Kidney glomerular epithelial cell (primary cell): ENCODE results near the gene PRKCH.

Experiments
- DNase-seq: peaks from one replicate; lab custom pipeline; 2025; lab: John Stamatoyannopoulos, UW

PRKCH gene

GRCh38 chr14:61321385-61322010 is at the start of gene PRKCH:
Gene PRKCH (plus strand): TSS chr14:61321579. CDS start chr14:61322102, 523 bp downstream.
- DNase-seq = no peak

GRCh38 chr14:61277232-61277631 is 44.1 kb upstream of the PRKCH start:
- DNase-seq = no peak

GRCh38 chr14:61277784-61278183 is 43.6 kb upstream of the PRKCH start:
- DNase-seq = no peak

- DNase-seq = no peak
Measured at GRCh38 chr14:61279082-61279481, 42.3 kb upstream of the PRKCH start.

- DNase-seq = no peak
Measured at GRCh38 chr14:61280092-61280525, 41.3 kb upstream of the PRKCH start.

GRCh38 chr14:61280526-61281185 is 40.7 kb upstream of the PRKCH start:
- no peak for DNase-seq

GRCh38 chr14:61281186-61281947 is 40.0 kb upstream of the PRKCH start, which contains the start of gene TMEM30B:
Gene TMEM30B (minus strand): TSS chr14:61281338. CDS start chr14:61281147, 191 bp downstream.
- DNase-seq = no peak

GRCh38 chr14:61281948-61282275 is 39.5 kb upstream of the PRKCH start:
- DNase-seq = no peak

GRCh38 chr14:61282746-61283145 is 38.6 kb upstream of the PRKCH start:
- DNase-seq = no peak

GRCh38 chr14:61284001-61284400 is 37.4 kb upstream of the PRKCH start:
- no peak for DNase-seq

- no peak for DNase-seq
Measured at GRCh38 chr14:61285364-61285763, 36.0 kb upstream of the PRKCH start.

GRCh38 chr14:61287196-61287595 is 34.2 kb upstream of the PRKCH start:
- DNase-seq = no peak

- no peak for DNase-seq
Measured at GRCh38 chr14:61288228-61288627, 33.2 kb upstream of the PRKCH start.

- no peak for DNase-seq
Measured at GRCh38 chr14:61288720-61289119, 32.7 kb upstream of the PRKCH start.

- no peak for DNase-seq
Measured at GRCh38 chr14:61290701-61291100, 30.7 kb upstream of the PRKCH start.

GRCh38 chr14:61296151-61296550 is 25.2 kb upstream of the PRKCH start:
- DNase-seq = no peak

GRCh38 chr14:61296719-61297502 is 24.5 kb upstream of the PRKCH start:
- peak; percentile 39 for DNase-seq

- DNase-seq = no peak
Measured at GRCh38 chr14:61297581-61297980, 23.8 kb upstream of the PRKCH start.

GRCh38 chr14:61298824-61299223 is 22.6 kb upstream of the PRKCH start:
- DNase-seq = no peak

- DNase-seq = no peak
Measured at GRCh38 chr14:61300209-61300608, 21.2 kb upstream of the PRKCH start.

- DNase-seq = no peak
Measured at GRCh38 chr14:61300754-61301153, 20.6 kb upstream of the PRKCH start.

- no peak for DNase-seq
Measured at GRCh38 chr14:61304688-61305087, 16.7 kb upstream of the PRKCH start.
